Natural killer cell (primary cell): ENCODE measurements around the gene SOX8. TPM values are rescaled to one million over a fixed set of nuclear protein-coding genes. Genes with fewer than 3 reads are reported as not detected.
"Not testable (repeated sequence)": the region's sequence is repeated elsewhere in the genome, so short reads cannot be mapped to it uniquely, and the experiment has no call there.

ENCODE experiments used
- ATAC-seq, 3 donors: fragments of 150-1000 bp in 2 of 3; fragments of 200-7000 bp in 1 of 3; cut with Tn5 transposase; 1 replicate in 1 of 3; 2 replicates in 2 of 3; pipeline ENCODE4 v1.10.0; 2021; ENCODE audit warnings: mild to moderate bottlenecking in 2 of 3, moderate library complexity in 2 of 3
- DNase-seq, 2 donors: peaks; one replicate each; pipeline versions ENCODE4 v3.0.0 to v3.0.0-alpha.2; 2013 to 2021; ENCODE audit warnings: mixed read lengths in 1 of 2
- H3K27ac ChIP-seq: one replicate; pipeline ENCODE4 v1.5.1; 2013; ENCODE audit warnings: mild to moderate bottlenecking, low read length
- H3K27me3 ChIP-seq: one replicate; pipeline ENCODE4 v1.6.1; 2013; ENCODE audit warnings: low read length; ENCODE audit not compliant: control insufficient read depth, insufficient read depth
- H3K36me3 ChIP-seq: one replicate; pipeline ENCODE4 v1.6.1; 2013; ENCODE audit warnings: low read length; ENCODE audit not compliant: control insufficient read depth, insufficient read depth
- H3K4me1 ChIP-seq: one replicate; pipeline ENCODE4 v1.6.1; 2013; ENCODE audit warnings: low read length; ENCODE audit not compliant: control insufficient read depth, insufficient read depth
- H3K4me3 ChIP-seq: one replicate; pipeline ENCODE4 v1.5.1; 2013; ENCODE audit warnings: low read length
- H3K9me3 ChIP-seq: one replicate; pipeline ENCODE4 v1.6.1; 2013; ENCODE audit warnings: low read length; ENCODE audit not compliant: control insufficient read depth, insufficient read depth
- H3K27ac Mint-ChIP-seq, 2 donors: one replicate each; pipeline ENCODE4 v1.8.0; 2022; ENCODE audit warnings: mild to moderate bottlenecking in 2 of 2, mixed read lengths in 2 of 2, moderate library complexity in 1 of 2
- H3K27me3 Mint-ChIP-seq, 2 donors: one replicate each; pipeline ENCODE4 v1.8.0; 2022; ENCODE audit warnings: low read depth in 2 of 2, mixed read lengths in 2 of 2
- H3K36me3 Mint-ChIP-seq: one replicate; pipeline ENCODE4 v1.8.0; 2022; ENCODE audit warnings: mixed read lengths
- H3K4me1 Mint-ChIP-seq, 2 donors: one replicate each; pipeline ENCODE4 v1.8.0; 2022; ENCODE audit warnings: mixed read lengths in 2 of 2
- H3K4me3 Mint-ChIP-seq: one replicate; pipeline ENCODE4 v1.8.0; 2022; ENCODE audit warnings: mild to moderate bottlenecking, moderate library complexity, mixed read lengths
- H3K9me3 Mint-ChIP-seq, 2 donors: one replicate each; pipeline ENCODE4 v1.8.0; 2022; ENCODE audit warnings: mixed read lengths in 2 of 2
- CTCF ChIP-seq: fragments of 200-600 bp; IDR thresholded peaks from one replicate; pipeline ENCODE4 v1.8.0; 2022; ENCODE audit warnings: antibody characterized with exemption
- WGBS: methylation state at CpG from one replicate; pipeline ENCODE4 v1.1.7; 2013; ENCODE audit warnings: missing lambda C conversion rate; ENCODE audit not compliant: insufficient coverage; 5-methylcytosine and 5-hydroxymethylcytosine counted together
- intact Hi-C: fragments of 100-400 bp; cut with micrococcal nuclease; formaldehyde crosslinking; loops from one replicate; pipeline ENCODE4 v1.14.2; 2022
- total RNA-seq, 4 donors: library from RNA; stranded (reverse); fragments of 120-200 nt in 1 of 4; gene quantifications; one replicate each; pipeline versions ENCODE4 v1.2.3 to v1.2.4, GENCODE V29; 2013 to 2022

Gene SOX8
- total RNA-seq, 3 donors from 2014 or later (not counting 1 experiment from before 2014, with no cell fraction given): not detected

- Mint-ChIP-seq H3K4me3 (no peak overlapping the region), H3K27me3 (no peaks in the 10 kb centered on the region), H3K27ac (no peak overlapping the region), H3K36me3 (peaks cover 11% of the 10 kb centered on the region), H3K4me1 (peaks cover 2 to 5% of the 10 kb centered on the region in 2 donors), H3K9me3 (peaks cover 5 to 7% of the 10 kb centered on the region in 2 donors)
- DNase-seq (no peak), ATAC-seq (no peak)
- Histone ChIP-seq H3K4me1 (no peaks in the 10 kb centered on the region), H3K4me3 (no peak overlapping the region), H3K27me3 (no peaks in the 10 kb centered on the region), H3K36me3 (peaks cover 27% of the 10 kb centered on the region), H3K27ac (no peak overlapping the region), H3K9me3 (peaks cover 6% of the 10 kb centered on the region)
- intact Hi-C loops: no loop called here
- TF ChIP-seq CTCF: no peak
- WGBS: 91% methylated on average over 20 of the region's 21 CpGs
Observed at GRCh38 chr16:947255-947921, 34.2 kb upstream of the SOX8 start.

DNA sequence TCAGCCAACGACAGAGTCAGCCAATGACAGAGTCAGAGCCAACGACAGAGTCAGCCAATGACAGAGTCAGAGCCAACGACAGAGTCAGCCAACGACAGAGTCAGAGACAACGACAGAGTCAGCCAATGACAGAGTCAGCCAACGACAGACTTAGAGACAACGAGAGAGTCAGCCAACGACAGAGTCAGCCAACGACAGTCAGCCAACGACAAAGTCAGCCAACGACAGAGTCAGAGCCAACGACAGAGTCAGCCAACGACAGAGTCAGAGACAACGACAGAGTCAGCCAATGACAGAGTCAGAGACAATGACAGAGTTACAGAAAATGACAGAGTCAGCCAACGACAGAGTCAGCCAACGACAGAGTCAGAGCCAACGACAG lies 33.7 kb upstream of the SOX8 start:
- H3K4me1 ChIP-seq, ATAC-seq, H3K27ac Mint-ChIP-seq, H3K4me3 ChIP-seq, DNase-seq, intact Hi-C loops, H3K36me3 Mint-ChIP-seq, H3K9me3 Mint-ChIP-seq, H3K4me1 Mint-ChIP-seq, H3K27ac ChIP-seq, H3K27me3 Mint-ChIP-seq, H3K4me3 Mint-ChIP-seq, H3K9me3 ChIP-seq, H3K27me3 ChIP-seq: not testable (repeated sequence)
- 88% methylated on average over 17 of the region's 17 CpGs for WGBS
- peaks cover 29% of the 10 kb centered on the region for H3K36me3 ChIP-seq

DNA sequence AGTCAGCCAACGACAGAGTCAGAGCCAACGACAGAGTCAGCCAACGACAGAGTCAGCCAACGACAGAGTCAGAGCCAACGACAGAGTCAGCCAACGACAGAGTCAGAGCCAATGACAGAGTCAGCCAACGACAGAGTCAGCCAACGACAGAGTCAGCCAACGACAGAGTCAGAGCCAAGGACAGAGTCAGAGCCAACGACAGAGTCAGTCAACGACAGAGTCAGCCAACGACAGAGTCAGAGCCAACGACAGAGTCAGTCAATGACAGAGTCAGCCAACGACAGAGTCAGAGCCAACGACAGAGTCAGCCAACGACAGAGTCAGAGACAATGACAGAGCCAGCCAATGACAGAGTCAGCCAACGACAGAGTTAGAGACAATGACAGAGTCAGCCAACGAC lies 32.8 kb upstream of the SOX8 start:
- H3K36me3 Mint-ChIP-seq, H3K9me3 ChIP-seq, H3K4me1 ChIP-seq, H3K27me3 Mint-ChIP-seq, H3K9me3 Mint-ChIP-seq, H3K27me3 ChIP-seq, H3K4me3 ChIP-seq, intact Hi-C loops, H3K27ac ChIP-seq, ATAC-seq, H3K4me1 Mint-ChIP-seq, DNase-seq, H3K27ac Mint-ChIP-seq, H3K4me3 Mint-ChIP-seq: not testable (repeated sequence)
- H3K36me3 ChIP-seq: peaks cover 29% of the 10 kb centered on the region
- 94% methylated on average over 18 of the region's 18 CpGs for WGBS

- intact Hi-C loops, H3K9me3 Mint-ChIP-seq, H3K36me3 Mint-ChIP-seq, H3K9me3 ChIP-seq, DNase-seq, ATAC-seq, H3K4me3 ChIP-seq, H3K27me3 ChIP-seq, H3K4me1 ChIP-seq, H3K27ac Mint-ChIP-seq, H3K27me3 Mint-ChIP-seq, H3K27ac ChIP-seq, H3K4me3 Mint-ChIP-seq: not testable (repeated sequence)
- whole genome bisulfite sequencing: 90% methylated on average over 27 of the region's 27 CpGs
- peaks cover 11 to 12% of the 10 kb centered on the region in 2 donors for H3K4me1 Mint-ChIP-seq
- H3K36me3 ChIP-seq: peaks cover 24% of the 10 kb centered on the region
Observed at GRCh38 chr16:950733-951573, 30.6 kb upstream of the SOX8 start.
